Naive thymus-derived CD4-positive, alpha-beta T cell (primary cell): ENCODE measurements around the gene SPARC. TPM values are rescaled to one million over a fixed set of nuclear protein-coding genes. Genes with fewer than 3 reads are reported as not detected.
"Not testable (repeated sequence)": the region's sequence is repeated elsewhere in the genome, so short reads cannot be mapped to it uniquely, and the experiment has no call there.

Source experiments
- ATAC-seq: fragments of 150-1000 bp; cut with Tn5 transposase; 2 replicates; pipeline ENCODE4 v1.10.0; 2021; ENCODE audit warnings: mild to moderate bottlenecking, moderate library complexity
- CTCF ChIA-PET: fragments of 350-600 bp; sonication (Branson Sonifier 250); formaldehyde crosslinking; loops from one replicate; lab custom pipeline; 2021; ENCODE audit warnings: antibody characterized with exemption; lab: Charles Lee
- POLR2A ChIA-PET: fragments of 350-600 bp; sonication (Branson Sonifier 250); formaldehyde crosslinking; loops from one replicate; lab custom pipeline; 2021; ENCODE audit warnings: antibody characterized with exemption, inconsistent platforms; lab: Charles Lee
- DNase-seq, 9 donors: peaks; one replicate each; pipeline versions ENCODE4 v3.0.0 to v3.0.0-alpha.2; 2020 to 2022; ENCODE audit warnings: mixed read lengths in 1 of 9
- H3K27ac ChIP-seq: one replicate; pipeline ENCODE4 v1.7.0; 2013; ENCODE audit warnings: mild to moderate bottlenecking, low read depth, low read length, moderate library complexity
- H3K27me3 ChIP-seq, 2 donors: one replicate each; pipeline ENCODE4 v1.7.0; 2013; ENCODE audit warnings: low read length in 2 of 2, mild to moderate bottlenecking in 2 of 2, moderate library complexity in 2 of 2; ENCODE audit not compliant: control insufficient read depth in 2 of 2, insufficient read depth in 2 of 2
- H3K36me3 ChIP-seq, 3 experiments: 1 replicate in 2 of 3; 2 replicates in 1 of 3; pipeline ENCODE4 v1.7.0; 2013; ENCODE audit warnings: low read length in 3 of 3, mild to moderate bottlenecking in 3 of 3, moderate library complexity in 1 of 3; ENCODE audit not compliant: insufficient read depth in 3 of 3, control insufficient read depth in 2 of 3
- H3K4me1 ChIP-seq, 2 donors: one replicate each; pipeline ENCODE4 v1.7.0; 2013; ENCODE audit warnings: low read length in 2 of 2, mild to moderate bottlenecking in 2 of 2, moderate library complexity in 1 of 2; ENCODE audit not compliant: control insufficient read depth in 2 of 2, insufficient read depth in 2 of 2
- H3K4me3 ChIP-seq: 2 replicates; pipeline ENCODE4 v1.7.0; 2013; ENCODE audit warnings: mild to moderate bottlenecking, low read length
- H3K9me3 ChIP-seq, 3 experiments: 1 replicate in 2 of 3; 2 replicates in 1 of 3; pipeline ENCODE4 v1.7.0; 2013; ENCODE audit warnings: low read length in 3 of 3; ENCODE audit not compliant: control insufficient read depth in 2 of 3
- H3K27ac Mint-ChIP-seq, 9 donors: one replicate each; pipeline ENCODE4 v1.8.0; 2020 to 2022; ENCODE audit warnings: mixed read lengths in 9 of 9, mild to moderate bottlenecking in 8 of 9, moderate library complexity in 5 of 9, inconsistent platforms in 2 of 9
- H3K27me3 Mint-ChIP-seq, 5 donors: one replicate each; pipeline ENCODE4 v1.8.0; 2021 to 2022; ENCODE audit warnings: mixed read lengths in 5 of 5, mild to moderate bottlenecking in 1 of 5
- H3K36me3 Mint-ChIP-seq, 5 donors: one replicate each; pipeline ENCODE4 v1.8.0; 2020 to 2022; ENCODE audit warnings: mixed read lengths in 5 of 5, mild to moderate bottlenecking in 3 of 5, inconsistent platforms in 1 of 5
- H3K4me1 Mint-ChIP-seq, 7 donors: one replicate each; pipeline ENCODE4 v1.8.0; 2020 to 2022; ENCODE audit warnings: mixed read lengths in 7 of 7, mild to moderate bottlenecking in 3 of 7, inconsistent platforms in 1 of 7
- H3K4me3 Mint-ChIP-seq, 10 donors: one replicate each; pipeline ENCODE4 v1.8.0; 2020 to 2022; ENCODE audit warnings: mild to moderate bottlenecking in 10 of 10, mixed read lengths in 10 of 10, moderate library complexity in 6 of 10, inconsistent platforms in 2 of 10
- H3K9me3 Mint-ChIP-seq, 11 donors: one replicate each; pipeline ENCODE4 v1.8.0; 2020 to 2022; ENCODE audit warnings: mixed read lengths in 11 of 11, mild to moderate bottlenecking in 4 of 11, inconsistent platforms in 1 of 11, moderate library complexity in 1 of 11
- intact Hi-C, 2 donors: fragments of 100-400 bp; cut with micrococcal nuclease; formaldehyde crosslinking; loops; one replicate each; pipeline ENCODE4 v1.15.1; 2023
- polyA plus RNA-seq, 2 donors: library from polyadenylated mRNA; unstranded; fragments of 300-500 nt; fragmentation: Illumina TruSeq; gene quantifications; one replicate each; pipeline ENCODE4 v1.2.3, GENCODE V29; 2021
- total RNA-seq, 6 experiments: library from RNA in 5 of 6; stranded (reverse) in 5 of 6; gene quantifications; 1 replicate in 5 of 6; 2 replicates in 1 of 6; pipeline ENCODE4 v1.2.3 and lab custom pipeline; 2021 to 2026

Gene SPARC
- 10 to 100 TPM in 1 of 5 experiments, 1 to 10 TPM in 1, under 1 TPM in 2, not detected in 1; 0.43 to 14.5 (median 1.4) TPM for total RNA-seq
- polyA plus RNA-seq, result under 1 TPM in 1 of 2 donors, not detected in 1; 0.30 TPM
- total RNA-seq (lab: John Stamatoyannopoulos, UW), result not detected

DNA sequence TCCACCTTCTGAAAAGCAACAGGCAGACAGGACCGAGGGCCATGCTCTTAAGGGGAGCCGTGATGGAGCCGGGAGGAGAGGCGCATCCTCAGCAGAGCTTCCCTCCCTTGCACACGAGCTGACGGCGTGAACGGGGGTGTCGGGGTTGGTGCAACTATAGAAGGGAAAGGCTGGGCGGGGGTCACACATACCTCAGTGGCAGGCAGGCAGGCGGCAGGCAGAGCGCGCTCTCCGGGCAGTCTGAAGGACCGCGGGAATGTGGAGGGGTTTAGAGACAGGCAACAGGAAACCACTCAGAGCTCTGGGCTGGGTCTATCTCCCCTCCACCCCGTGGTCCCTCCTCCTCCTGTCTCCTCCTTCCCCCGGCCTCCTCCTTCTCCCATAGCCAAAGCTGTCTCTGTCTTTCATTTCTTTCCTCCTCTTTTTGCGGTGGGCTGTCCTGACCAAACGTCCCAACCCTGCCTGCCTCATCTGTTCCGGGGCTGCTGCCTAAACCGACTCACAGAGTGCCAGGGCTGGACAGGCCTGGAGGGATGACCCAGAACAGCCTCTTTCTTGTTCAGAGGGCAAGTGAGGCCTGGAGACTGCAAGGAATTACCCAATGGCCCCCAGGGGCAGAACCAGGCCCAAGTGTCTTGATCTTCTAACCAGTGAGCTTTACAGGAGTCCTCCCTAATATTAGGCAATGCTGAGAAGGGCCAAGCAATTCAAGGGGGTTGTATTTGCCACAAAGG, at the start of gene SPARC:
Gene SPARC (minus strand): TSS at position 242 of the 734 bp plus-strand sequence. CDS start 10,727 bp downstream, outside the sequence.
- no peaks in the 10 kb centered on the region for H3K9me3 ChIP-seq
- Mint-ChIP-seq H3K27me3 (peaks cover 29 to 52% (median 38%) of the 10 kb centered on the region in 5 donors), H3K27ac (no peak within 1 kb of the TSS), H3K36me3 (no peaks in the 10 kb centered on the region), H3K9me3 (peaks cover 0 to 2% (median 0%) of the 10 kb centered on the region in 11 donors), H3K4me1 (peaks cover 0 to 15% (median 13%) of the 10 kb centered on the region in 7 donors), H3K4me3 (peak within 1 kb of the TSS in 9 of 10 donors; percentile 26 to 80 (median 63))
- CTCF ChIA-PET, result no interaction called here
- ATAC-seq, result peak; percentile 50
- peaks cover 0 to 4% of the 10 kb centered on the region in 2 donors for H3K27me3 ChIP-seq
- POLR2A ChIA-PET, result no interaction called here
- H3K4me1 ChIP-seq, result no peaks in the 10 kb centered on the region
- H3K4me3 ChIP-seq, result no peak within 1 kb of the TSS
- H3K36me3 ChIP-seq, result no peaks in the 10 kb centered on the region
- DNase-seq, result no peak
- no peak within 1 kb of the TSS for H3K27ac ChIP-seq
- intact Hi-C loops, result no loop called here

DNA sequence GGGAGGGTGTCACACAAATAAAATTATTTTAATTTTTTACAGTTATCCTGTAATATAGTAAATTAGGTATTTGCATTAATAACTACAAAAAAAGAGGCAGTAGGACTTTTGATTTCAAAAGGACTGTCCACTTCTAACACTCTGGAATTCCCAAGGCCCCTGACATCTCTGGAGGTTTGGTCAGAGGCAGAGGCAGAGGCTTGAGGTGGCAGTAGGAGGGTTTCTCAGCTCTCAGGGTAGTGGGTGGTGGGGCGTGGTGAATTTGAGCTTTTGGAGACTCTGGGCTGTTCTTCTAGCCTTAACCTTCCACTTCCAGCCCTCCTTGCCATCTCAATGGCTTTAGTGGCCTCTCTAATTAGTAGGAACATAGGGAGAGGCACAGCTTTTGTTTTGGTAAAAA, 48.9 kb upstream of the SPARC start:
- peaks cover under 1 to 39% (median 15%) of the 10 kb centered on the region in 5 donors for H3K36me3 Mint-ChIP-seq
- no peak overlapping the region for H3K27ac Mint-ChIP-seq
- no peaks in the 10 kb centered on the region for H3K9me3 ChIP-seq
- ATAC-seq (no peak), DNase-seq (no peak)
- H3K27me3 Mint-ChIP-seq, result no peaks in the 10 kb centered on the region
- H3K27me3 ChIP-seq, result peaks cover 0 to 2% of the 10 kb centered on the region in 2 donors
- H3K36me3 ChIP-seq, result peaks cover 0 to 22% (median 0%) of the 10 kb centered on the region in 3 experiments
- intact Hi-C loops, result no loop called here
- H3K4me1 Mint-ChIP-seq, result peaks cover 1 to 9% (median 5%) of the 10 kb centered on the region in 7 donors
- CTCF ChIA-PET, result no interaction called here
- no peaks in the 10 kb centered on the region for H3K4me1 ChIP-seq
- peaks cover 0 to 2% (median 0%) of the 10 kb centered on the region in 11 donors for H3K9me3 Mint-ChIP-seq
- H3K27ac ChIP-seq, result no peak overlapping the region
- no peak overlapping the region for H3K4me3 ChIP-seq
- no peak overlapping the region for H3K4me3 Mint-ChIP-seq
- POLR2A ChIA-PET, result no interaction called here

GRCh38 chr5:151734064-151734408, 47.3 kb upstream of the SPARC start:
- DNase-seq (no peak), ATAC-seq (no peak)
- Histone ChIP-seq H3K27ac (no peak overlapping the region), H3K4me1 (no peaks in the 10 kb centered on the region), H3K36me3 (peaks cover 0 to 22% (median 0%) of the 10 kb centered on the region in 3 experiments), H3K9me3 (no peaks in the 10 kb centered on the region), H3K27me3 (peaks cover 0 to 2% of the 10 kb centered on the region in 2 donors), H3K4me3 (no peak overlapping the region)
- intact Hi-C loops, result no loop called here
- ChIA-PET POLR2A (no interaction called here), CTCF (no interaction called here)
- Mint-ChIP-seq H3K4me1 (peaks cover 0 to 4% (median 0%) of the 10 kb centered on the region in 7 donors), H3K4me3 (no peak overlapping the region), H3K9me3 (peaks cover 0 to 12% (median 9%) of the 10 kb centered on the region in 11 donors), H3K27me3 (no peaks in the 10 kb centered on the region), H3K27ac (no peak overlapping the region), H3K36me3 (peaks cover 13 to 52% (median 28%) of the 10 kb centered on the region in 5 donors)

DNA sequence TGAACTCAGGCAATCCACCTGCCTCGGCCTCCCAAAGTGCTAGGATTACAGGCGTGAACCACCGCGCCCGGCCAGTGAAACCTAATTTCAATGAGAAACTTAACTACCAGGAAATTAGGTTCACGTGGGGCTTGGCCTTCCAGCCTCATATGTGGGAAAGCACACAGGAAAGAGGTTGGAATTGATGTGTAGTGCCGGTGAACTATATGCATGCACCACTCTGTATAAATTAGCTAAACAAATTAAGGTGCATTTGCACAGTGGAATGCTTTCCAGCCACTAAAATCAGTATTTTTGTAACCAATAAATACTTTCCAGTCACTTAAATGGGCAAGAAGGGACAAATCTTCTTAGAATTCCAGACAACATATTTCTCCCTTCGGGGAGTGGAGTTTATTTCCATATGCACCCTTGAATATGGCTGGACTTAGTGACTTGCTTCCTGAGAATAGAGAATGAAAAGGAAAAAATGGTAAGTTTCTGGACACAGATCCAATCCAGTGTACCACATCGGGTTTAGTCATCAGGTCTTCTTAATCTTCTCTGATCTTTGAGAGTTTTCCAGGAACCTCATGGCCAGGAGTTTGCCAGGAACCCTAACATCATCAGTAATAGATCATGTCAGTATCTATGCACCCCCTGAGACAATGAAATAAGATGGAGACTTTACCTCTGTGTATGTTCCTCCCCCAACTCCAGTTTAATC, 46.8 kb upstream of the SPARC start:
- Mint-ChIP-seq H3K27ac (no peak overlapping the region), H3K9me3 (peaks cover 0 to 12% (median 9%) of the 10 kb centered on the region in 11 donors), H3K4me1 (peaks cover 0 to 4% (median 0%) of the 10 kb centered on the region in 7 donors), H3K36me3 (peaks cover 13 to 50% (median 28%) of the 10 kb centered on the region in 5 donors), H3K4me3 (no peak overlapping the region), H3K27me3 (no peaks in the 10 kb centered on the region)
- Histone ChIP-seq H3K9me3 (no peaks in the 10 kb centered on the region), H3K4me3 (no peak overlapping the region), H3K27me3 (peaks cover 0 to 2% of the 10 kb centered on the region in 2 donors), H3K36me3 (peaks cover 0 to 22% (median 0%) of the 10 kb centered on the region in 3 experiments), H3K27ac (no peak overlapping the region), H3K4me1 (no peaks in the 10 kb centered on the region)
- ATAC-seq, result no peak
- DNase-seq, result no peak
- POLR2A ChIA-PET, result no interaction called here
- intact Hi-C loops, result no loop called here
- CTCF ChIA-PET, result no interaction called here

- Histone ChIP-seq H3K4me1 (no peaks in the 10 kb centered on the region), H3K36me3 (peaks cover 0 to 7% (median 0%) of the 10 kb centered on the region in 3 experiments), H3K4me3 (no peak overlapping the region), H3K9me3 (no peaks in the 10 kb centered on the region), H3K27me3 (peaks cover 0 to 2% of the 10 kb centered on the region in 2 donors), H3K27ac (no peak overlapping the region)
- no peak for ATAC-seq
- DNase-seq, result no peak
- intact Hi-C loops, result no loop called here
- H3K9me3 Mint-ChIP-seq, result peaks cover 0 to 17% (median 9%) of the 10 kb centered on the region in 11 donors
- peaks cover 15 to 40% (median 26%) of the 10 kb centered on the region in 5 donors for H3K36me3 Mint-ChIP-seq
- POLR2A ChIA-PET, result no interaction called here
- H3K27me3 Mint-ChIP-seq, result no peaks in the 10 kb centered on the region
- H3K4me1 Mint-ChIP-seq, result peaks cover 0 to 4% (median 0%) of the 10 kb centered on the region in 7 donors
- H3K27ac Mint-ChIP-seq, result no peak overlapping the region
- no peak overlapping the region for H3K4me3 Mint-ChIP-seq
- CTCF ChIA-PET, result no interaction called here
Observed at GRCh38 chr5:151730381-151730780, 43.7 kb upstream of the SPARC start.

- H3K4me1 ChIP-seq, ATAC-seq, H3K27me3 ChIP-seq, intact Hi-C loops, H3K4me1 Mint-ChIP-seq, H3K9me3 ChIP-seq, H3K36me3 ChIP-seq, H3K27me3 Mint-ChIP-seq, H3K27ac Mint-ChIP-seq, H3K27ac ChIP-seq, DNase-seq, H3K4me3 ChIP-seq, POLR2A ChIA-PET, H3K4me3 Mint-ChIP-seq: not testable (repeated sequence)
- CTCF ChIA-PET, result interaction anchor here (0.6 kb wide), 1 partner anchor 11 kb away, joined by 4 read pairs; no protein-coding TSS in a partner anchor
- H3K9me3 Mint-ChIP-seq, result peaks cover 0 to 17% (median 9%) of the 10 kb centered on the region in 11 donors
- H3K36me3 Mint-ChIP-seq, result peaks cover 15 to 42% (median 28%) of the 10 kb centered on the region in 5 donors
Observed at GRCh38 chr5:151729597-151729996, 42.9 kb upstream of the SPARC start.
